ENCODE data around the gene TMIGD3.

The TMIGD3 gene

DNA sequence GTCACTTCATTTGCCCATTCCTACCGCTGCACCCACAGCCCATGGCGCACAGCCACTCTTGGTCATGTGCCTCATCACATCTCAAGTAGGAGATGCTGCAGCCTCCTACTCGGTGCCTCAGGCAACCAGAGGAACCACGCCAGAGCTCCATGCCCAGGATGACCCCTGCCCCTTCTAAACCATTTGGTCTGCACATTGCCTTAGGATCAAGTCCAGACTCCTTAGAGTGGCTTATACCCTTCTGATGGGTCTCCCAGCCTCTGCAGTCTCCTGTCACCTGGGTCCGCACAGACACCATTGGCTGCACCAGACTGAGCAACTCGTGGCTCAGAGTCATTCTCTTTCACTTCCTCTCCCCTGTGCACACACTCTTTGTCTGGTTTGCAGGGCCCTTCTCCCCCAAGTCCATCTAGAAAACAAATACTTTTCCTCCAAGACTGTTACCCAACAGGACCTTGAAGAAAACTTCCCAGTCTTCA, 2.2 kb upstream of the TMIGD3 start:
- no peak overlapping the region for H3K4me3 ChIP-seq (ENCODE audit: low read depth, low read length)
- DNase-seq (ENCODE audit: low read depth): peak; percentile 78
- no peak for TF ChIP-seq MYC (IDR thresholded peaks at IDR 0.05; ENCODE audit: low read depth, low read length)
- TF ChIP-seq, protein P1, sequence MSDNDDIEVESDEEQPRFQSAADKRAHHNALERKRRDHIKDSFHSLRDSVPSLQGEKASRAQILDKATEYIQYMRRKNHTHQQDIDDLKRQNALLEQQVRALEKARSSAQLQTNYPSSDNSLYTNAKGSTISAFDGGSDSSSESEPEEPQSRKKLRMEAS (IDR thresholded peaks at IDR 0.05; ENCODE audit: low read depth, low read length): no peak

DNA sequence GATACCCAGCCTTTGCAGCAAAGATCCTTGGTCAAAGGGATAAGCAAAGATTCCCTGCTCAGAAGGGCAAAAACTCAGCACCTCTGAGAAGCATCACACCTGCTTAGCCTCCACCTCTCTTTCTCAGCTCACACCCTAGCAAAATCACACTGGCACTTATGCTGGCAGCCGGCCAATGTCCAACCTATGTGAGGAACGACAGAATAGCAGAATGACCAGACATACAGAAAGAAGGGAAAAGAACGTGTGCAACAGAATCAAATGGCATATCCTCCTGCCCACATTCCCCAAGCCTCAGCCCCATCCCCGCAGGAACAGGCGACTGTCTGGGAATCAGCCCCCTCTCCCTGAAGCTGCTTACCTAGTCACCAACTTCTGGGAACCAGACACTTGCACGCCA, 664 bp upstream of the TMIGD3 start:
- no peak for DNase-seq (ENCODE audit: low read depth)
- TF ChIP-seq, protein P1 (IDR thresholded peaks at IDR 0.05; ENCODE audit: low read depth, low read length): no peak
- TF ChIP-seq, protein P2, sequence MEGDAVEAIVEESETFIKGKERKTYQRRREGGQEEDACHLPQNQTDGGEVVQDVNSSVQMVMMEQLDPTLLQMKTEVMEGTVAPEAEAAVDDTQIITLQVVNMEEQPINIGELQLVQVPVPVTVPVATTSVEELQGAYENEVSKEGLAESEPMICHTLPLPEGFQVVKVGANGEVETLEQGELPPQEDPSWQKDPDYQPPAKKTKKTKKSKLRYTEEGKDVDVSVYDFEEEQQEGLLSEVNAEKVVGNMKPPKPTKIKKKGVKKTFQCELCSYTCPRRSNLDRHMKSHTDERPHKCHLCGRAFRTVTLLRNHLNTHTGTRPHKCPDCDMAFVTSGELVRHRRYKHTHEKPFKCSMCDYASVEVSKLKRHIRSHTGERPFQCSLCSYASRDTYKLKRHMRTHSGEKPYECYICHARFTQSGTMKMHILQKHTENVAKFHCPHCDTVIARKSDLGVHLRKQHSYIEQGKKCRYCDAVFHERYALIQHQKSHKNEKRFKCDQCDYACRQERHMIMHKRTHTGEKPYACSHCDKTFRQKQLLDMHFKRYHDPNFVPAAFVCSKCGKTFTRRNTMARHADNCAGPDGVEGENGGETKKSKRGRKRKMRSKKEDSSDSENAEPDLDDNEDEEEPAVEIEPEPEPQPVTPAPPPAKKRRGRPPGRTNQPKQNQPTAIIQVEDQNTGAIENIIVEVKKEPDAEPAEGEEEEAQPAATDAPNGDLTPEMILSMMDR (IDR thresholded peaks at IDR 0.05; ENCODE audit: low read depth, low read length): no peak
- TF ChIP-seq POLR2A (IDR thresholded peaks at IDR 0.05; ENCODE audit: extremely low read depth, insufficient read length): no peak
- TF ChIP-seq MYC (IDR thresholded peaks at IDR 0.05; ENCODE audit: low read depth, low read length): no peak
- H3K4me3 ChIP-seq (ENCODE audit: low read depth, low read length): no peak overlapping the region

DNA sequence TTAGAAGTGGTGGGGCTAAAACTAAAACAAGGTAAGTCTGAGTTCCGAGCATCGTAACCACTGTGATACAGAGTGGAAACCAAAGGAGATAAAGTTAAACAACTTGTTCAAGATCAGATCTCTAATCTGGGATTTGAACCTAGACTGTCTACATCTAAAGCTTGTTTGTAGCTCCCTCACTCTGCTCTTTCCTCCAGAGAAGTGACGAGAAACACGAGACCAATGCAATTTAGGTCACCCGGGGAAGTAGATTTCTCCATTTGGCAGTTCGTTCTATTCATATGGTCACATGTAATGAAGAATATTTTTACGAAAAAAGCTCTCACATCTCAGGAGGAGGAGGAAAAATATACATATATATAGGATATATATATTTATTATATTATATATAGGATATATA, 1.8 kb downstream of the TMIGD3 start:
- no peak for DNase-seq (ENCODE audit: low read depth)
- peak overlapping the region; percentile 47 for H3K4me3 ChIP-seq (ENCODE audit: low read depth, low read length)
- no peak for TF ChIP-seq POLR2A (IDR thresholded peaks at IDR 0.05; ENCODE audit: extremely low read depth, insufficient read length)
- TF ChIP-seq MYC (IDR thresholded peaks at IDR 0.05; ENCODE audit: low read depth, low read length): no peak
- TF ChIP-seq, protein P2 (IDR thresholded peaks at IDR 0.05; ENCODE audit: low read depth, low read length): no peak
- TF ChIP-seq, protein P1 (IDR thresholded peaks at IDR 0.05; ENCODE audit: low read depth, low read length): no peak

DNA sequence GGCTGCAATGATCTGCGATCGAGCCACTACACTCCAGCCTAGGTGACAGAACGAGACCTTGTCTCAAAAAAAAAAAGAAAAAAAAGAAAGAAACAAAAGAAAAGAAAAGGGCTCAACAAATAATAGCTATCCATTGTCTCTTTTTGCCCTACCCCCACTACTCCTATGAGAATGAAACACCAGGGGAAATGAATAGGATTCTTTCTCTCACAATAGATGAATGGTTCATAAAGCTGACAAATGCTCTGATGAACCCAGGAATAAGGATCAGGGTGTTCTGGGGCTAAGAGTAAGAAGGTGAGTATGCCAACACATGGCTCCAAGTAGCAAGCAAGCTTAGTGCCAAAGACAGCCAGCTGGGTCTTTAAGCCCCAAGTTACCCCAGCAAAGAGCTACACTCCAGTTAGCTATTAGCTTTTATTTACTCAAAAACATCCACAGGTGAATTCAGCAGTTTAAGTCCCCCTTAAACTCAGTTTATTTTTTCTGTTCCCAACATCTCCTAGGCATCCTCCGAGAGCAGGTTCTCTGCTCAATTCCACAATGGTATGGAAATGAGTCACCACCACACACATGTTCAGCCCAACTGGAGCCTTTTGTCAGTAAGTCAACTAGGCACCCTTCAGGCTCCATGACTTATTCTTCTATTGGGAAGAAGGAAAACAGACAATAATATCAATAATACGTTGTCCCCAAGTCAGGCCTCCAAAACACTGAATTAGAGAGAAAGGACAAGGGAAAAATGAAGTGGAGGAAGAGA, 4.2 kb downstream of the TMIGD3 start:
- no peak for DNase-seq (ENCODE audit: low read depth)
- TF ChIP-seq, protein P2 (IDR thresholded peaks at IDR 0.05; ENCODE audit: low read depth, low read length): no peak
- no peak for TF ChIP-seq MYC (IDR thresholded peaks at IDR 0.05; ENCODE audit: low read depth, low read length)
- no peak for TF ChIP-seq POLR2A (IDR thresholded peaks at IDR 0.05; ENCODE audit: extremely low read depth, insufficient read length)
- TF ChIP-seq, protein P1 (IDR thresholded peaks at IDR 0.05; ENCODE audit: low read depth, low read length): no peak
- no peak overlapping the region for H3K4me3 ChIP-seq (ENCODE audit: low read depth, low read length)

DNA sequence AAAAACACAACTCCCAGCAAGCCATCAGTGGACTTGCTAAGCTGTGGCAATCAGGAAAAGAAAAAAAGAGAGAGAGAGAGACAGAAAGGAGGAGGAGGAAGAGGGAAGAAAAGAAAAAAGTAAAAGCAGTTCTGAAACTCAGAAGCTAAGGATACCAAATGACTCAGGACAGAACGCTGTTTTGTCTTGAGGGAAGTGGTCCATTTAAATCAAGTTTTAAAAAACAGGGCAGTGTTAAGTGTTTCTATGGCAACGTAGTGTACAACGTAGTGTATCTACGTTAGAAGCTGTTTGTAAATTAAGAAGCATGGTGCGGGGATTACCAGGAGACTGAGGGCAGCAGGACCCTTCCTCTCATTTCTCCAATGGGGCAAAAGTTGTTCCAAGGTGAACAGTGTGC, 5.8 kb downstream of the TMIGD3 start:
- no peak for TF ChIP-seq MYC (IDR thresholded peaks at IDR 0.05; ENCODE audit: low read depth, low read length)
- TF ChIP-seq, protein P2 (IDR thresholded peaks at IDR 0.05; ENCODE audit: low read depth, low read length): no peak
- TF ChIP-seq, protein P1 (IDR thresholded peaks at IDR 0.05; ENCODE audit: low read depth, low read length): no peak
- no peak for TF ChIP-seq POLR2A (IDR thresholded peaks at IDR 0.05; ENCODE audit: extremely low read depth, insufficient read length)
- no peak overlapping the region for H3K4me3 ChIP-seq (ENCODE audit: low read depth, low read length)
- no peak for DNase-seq (ENCODE audit: low read depth)

DNA sequence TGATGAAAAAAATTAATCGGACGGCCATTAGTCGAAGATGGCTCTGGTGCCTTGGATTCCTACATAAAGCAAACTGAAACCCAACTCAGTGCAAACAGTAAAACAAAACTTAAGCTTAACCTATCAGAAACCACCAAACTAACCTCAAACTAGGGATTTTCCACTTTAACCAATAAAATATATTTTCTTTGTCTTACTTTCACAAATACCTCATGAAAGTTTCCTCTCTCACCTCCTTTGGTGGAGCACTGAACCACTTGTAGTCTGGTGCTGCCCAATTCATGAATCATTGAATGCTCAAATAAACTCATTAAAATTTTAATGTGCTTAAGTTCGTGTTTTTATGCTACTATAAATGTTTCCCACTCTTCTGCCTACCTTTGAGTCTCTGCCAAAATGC, 7.0 kb downstream of the TMIGD3 start:
- DNase-seq (ENCODE audit: low read depth): no peak
- H3K4me3 ChIP-seq (ENCODE audit: low read depth, low read length): no peak overlapping the region
- TF ChIP-seq, protein P2 (IDR thresholded peaks at IDR 0.05; ENCODE audit: low read depth, low read length): no peak

Data from NB4 (cell line).